ENCODE results near the gene DDX31. TPM values are rescaled to one million over a fixed set of nuclear protein-coding genes. Genes with fewer than 3 reads are reported as not detected.

DDX31 gene
- total RNA-seq, 1 experiment from 2014 or later, result 25.8 TPM

GRCh38 chr9:132671620-132672412 lies 2.0 kb upstream of the DDX31 start:
- H3K27ac ChIP-seq (ENCODE audit: low read depth, low read length), result no peak overlapping the region
- CTCF ChIA-PET, result no interaction called here
- RAD21 ChIA-PET (ENCODE audit: low non-redundant PET in 1 of 2, low total read pairs in 2 of 2, uncharacterized antibody in 2 of 2, unreplicated experiment in 2 of 2), result no interaction called here
- H3K79me2 ChIP-seq (ENCODE audit: insufficient read depth, low read length), result peaks cover 99% of the 10 kb centered on the region
- ATAC-seq (no peak), DNase-seq (ENCODE audit: low read depth, low spot score) (no peak)
- TF ChIP-seq EZH2phosphoT487 (IDR thresholded peaks at IDR 0.05; ENCODE audit: borderline replicate concordance), result no peak
- no peak overlapping the region for H2AFZ ChIP-seq (ENCODE audit: low read depth, low read length, poor library complexity, severe bottlenecking)
- H3K9ac ChIP-seq (ENCODE audit: low read length), result peak overlapping the region; percentile 95
- no peaks in the 10 kb centered on the region for H3K9me2 ChIP-seq (ENCODE audit: insufficient read depth)
- H3K4me3 ChIP-seq (replicated peaks in 1 of 2; ENCODE audit: low read depth in 1 of 2, low read length in 2 of 2), result peak overlapping the region; percentile 92 to 95
- POLR2A ChIA-PET, result no interaction called here
- H4K20me1 ChIP-seq (ENCODE audit: insufficient read depth), result peaks cover 22% of the 10 kb centered on the region; the same call in 1 of the 2 replicates
- BruUV-seq (replicated peaks), result TSS peak; percentile 47
- peaks cover 2 to 21% of the 10 kb centered on the region in 2 experiments; a peak in 3 of 4 replicates for H3K4me1 ChIP-seq (ENCODE audit: control insufficient read depth in 1 of 2, insufficient read depth in 2 of 2, low read length in 2 of 2)
- H3K27me3 ChIP-seq (ENCODE audit: insufficient read depth, low read length), result no peaks in the 10 kb centered on the region
- H3K9me3 ChIP-seq (ENCODE audit: control insufficient read depth in 1 of 2, insufficient read depth in 1 of 2, low read depth in 1 of 2, low read length in 2 of 2), result no peaks in the 10 kb centered on the region
- intact Hi-C loops (cut with micrococcal nuclease), result loop anchor here (5.0 kb wide), 1 partner anchor 130 kb away; no protein-coding TSS in a partner anchor
- H3K36me3 ChIP-seq (ENCODE audit: control insufficient read depth in 1 of 2, insufficient read depth in 2 of 2, low read length in 2 of 2), result peaks cover 0 to 19% of the 10 kb centered on the region in 2 experiments; a peak in 1 of 4 replicates
- H3K4me2 ChIP-seq (ENCODE audit: low read length), result peak overlapping the region; percentile 96

- intact Hi-C loops (cut with micrococcal nuclease), result loop anchor here (5.0 kb wide), 1 partner anchor 132 kb away; no protein-coding TSS in a partner anchor
- no peak for DNase-seq (ENCODE audit: low read depth, low spot score)
- CTCF ChIA-PET, result no interaction called here
- H3K9ac ChIP-seq (ENCODE audit: low read length), result peak within 1 kb of the TSS; percentile 95
- no peaks in the 10 kb centered on the region for H3K9me3 ChIP-seq (ENCODE audit: control insufficient read depth in 1 of 2, insufficient read depth in 1 of 2, low read depth in 1 of 2, low read length in 2 of 2)
- H3K79me2 ChIP-seq (ENCODE audit: insufficient read depth, low read length), result peaks cover 99% of the 10 kb centered on the region
- no peaks in the 10 kb centered on the region for H3K9me2 ChIP-seq (ENCODE audit: insufficient read depth)
- H3K4me1 ChIP-seq (ENCODE audit: control insufficient read depth in 1 of 2, insufficient read depth in 2 of 2, low read length in 2 of 2), result peaks cover 2 to 21% of the 10 kb centered on the region in 2 experiments; a peak in 3 of 4 replicates
- peak within 1 kb of the TSS; percentile 96 for H3K4me2 ChIP-seq (ENCODE audit: low read length)
- peaks cover 2 to 19% of the 10 kb centered on the region in 2 experiments; a peak in 2 of 4 replicates for H3K36me3 ChIP-seq (ENCODE audit: control insufficient read depth in 1 of 2, insufficient read depth in 2 of 2, low read length in 2 of 2)
- no TSS peak for BruUV-seq (replicated peaks)
- H4K20me1 ChIP-seq (ENCODE audit: insufficient read depth), result peaks cover 22% of the 10 kb centered on the region; the same call in 1 of the 2 replicates
- H3K27me3 ChIP-seq (ENCODE audit: insufficient read depth, low read length), result no peaks in the 10 kb centered on the region
- POLR2A ChIA-PET, result interaction anchor here (0.6 to 1.0 kb wide), 4 partner anchors 10 to 44 kb away, joined by 3 to 4 read pairs (median 3); no protein-coding TSS in a partner anchor
- peak within 1 kb of the TSS; percentile 100 for H3K27ac ChIP-seq (ENCODE audit: low read depth, low read length)
- peak within 1 kb of the TSS; percentile 92 to 95 for H3K4me3 ChIP-seq (replicated peaks in 1 of 2; ENCODE audit: low read depth in 1 of 2, low read length in 2 of 2)
- RAD21 ChIA-PET (ENCODE audit: low non-redundant PET in 1 of 2, low total read pairs in 2 of 2, uncharacterized antibody in 2 of 2, unreplicated experiment in 2 of 2), result no interaction called here
- peak within 1 kb of the TSS; percentile 58 for H2AFZ ChIP-seq (ENCODE audit: low read depth, low read length, poor library complexity, severe bottlenecking)
- peak; percentile 57 for ATAC-seq
- TF ChIP-seq, protein P1, sequence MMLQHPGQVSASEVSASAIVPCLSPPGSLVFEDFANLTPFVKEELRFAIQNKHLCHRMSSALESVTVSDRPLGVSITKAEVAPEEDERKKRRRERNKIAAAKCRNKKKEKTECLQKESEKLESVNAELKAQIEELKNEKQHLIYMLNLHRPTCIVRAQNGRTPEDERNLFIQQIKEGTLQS (IDR thresholded peaks at IDR 0.05), result no peak
- TF ChIP-seq JUND (IDR thresholded peaks at IDR 0.05), result no peak
- no peak for TF ChIP-seq CBX3 (IDR thresholded peaks at IDR 0.05; ENCODE audit: low read depth)
- TF ChIP-seq EZH2 (IDR thresholded peaks at IDR 0.05), result no peak
- TF ChIP-seq ELF1 (IDR thresholded peaks at IDR 0.05; ENCODE audit: borderline replicate concordance, low read depth), result no peak
- no peak for TF ChIP-seq EGR1 (IDR thresholded peaks at IDR 0.05; ENCODE audit: low read depth)
- TF ChIP-seq TCF7L2 (IDR thresholded peaks at IDR 0.05; ENCODE audit: borderline replicate concordance, extremely low read depth, insufficient read depth, insufficient read length), result no peak
- no peak for TF ChIP-seq EZH2phosphoT487 (IDR thresholded peaks at IDR 0.05; ENCODE audit: borderline replicate concordance)
- TF ChIP-seq, protein P2, sequence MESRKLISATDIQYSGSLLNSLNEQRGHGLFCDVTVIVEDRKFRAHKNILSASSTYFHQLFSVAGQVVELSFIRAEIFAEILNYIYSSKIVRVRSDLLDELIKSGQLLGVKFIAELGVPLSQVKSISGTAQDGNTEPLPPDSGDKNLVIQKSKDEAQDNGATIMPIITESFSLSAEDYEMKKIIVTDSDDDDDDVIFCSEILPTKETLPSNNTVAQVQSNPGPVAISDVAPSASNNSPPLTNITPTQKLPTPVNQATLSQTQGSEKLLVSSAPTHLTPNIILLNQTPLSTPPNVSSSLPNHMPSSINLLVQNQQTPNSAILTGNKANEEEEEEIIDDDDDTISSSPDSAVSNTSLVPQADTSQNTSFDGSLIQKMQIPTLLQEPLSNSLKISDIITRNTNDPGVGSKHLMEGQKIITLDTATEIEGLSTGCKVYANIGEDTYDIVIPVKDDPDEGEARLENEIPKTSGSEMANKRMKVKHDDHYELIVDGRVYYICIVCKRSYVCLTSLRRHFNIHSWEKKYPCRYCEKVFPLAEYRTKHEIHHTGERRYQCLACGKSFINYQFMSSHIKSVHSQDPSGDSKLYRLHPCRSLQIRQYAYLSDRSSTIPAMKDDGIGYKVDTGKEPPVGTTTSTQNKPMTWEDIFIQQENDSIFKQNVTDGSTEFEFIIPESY (IDR thresholded peaks at IDR 0.05; ENCODE audit: extremely low read depth, insufficient replicate concordance, low read length), result no peak
- TF ChIP-seq, protein P3, sequence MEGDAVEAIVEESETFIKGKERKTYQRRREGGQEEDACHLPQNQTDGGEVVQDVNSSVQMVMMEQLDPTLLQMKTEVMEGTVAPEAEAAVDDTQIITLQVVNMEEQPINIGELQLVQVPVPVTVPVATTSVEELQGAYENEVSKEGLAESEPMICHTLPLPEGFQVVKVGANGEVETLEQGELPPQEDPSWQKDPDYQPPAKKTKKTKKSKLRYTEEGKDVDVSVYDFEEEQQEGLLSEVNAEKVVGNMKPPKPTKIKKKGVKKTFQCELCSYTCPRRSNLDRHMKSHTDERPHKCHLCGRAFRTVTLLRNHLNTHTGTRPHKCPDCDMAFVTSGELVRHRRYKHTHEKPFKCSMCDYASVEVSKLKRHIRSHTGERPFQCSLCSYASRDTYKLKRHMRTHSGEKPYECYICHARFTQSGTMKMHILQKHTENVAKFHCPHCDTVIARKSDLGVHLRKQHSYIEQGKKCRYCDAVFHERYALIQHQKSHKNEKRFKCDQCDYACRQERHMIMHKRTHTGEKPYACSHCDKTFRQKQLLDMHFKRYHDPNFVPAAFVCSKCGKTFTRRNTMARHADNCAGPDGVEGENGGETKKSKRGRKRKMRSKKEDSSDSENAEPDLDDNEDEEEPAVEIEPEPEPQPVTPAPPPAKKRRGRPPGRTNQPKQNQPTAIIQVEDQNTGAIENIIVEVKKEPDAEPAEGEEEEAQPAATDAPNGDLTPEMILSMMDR (IDR thresholded peaks at IDR 0.05 in 2 of 3, conservative IDR thresholded peaks at IDR 0.05 in 1 of 3; ENCODE audit: borderline replicate concordance in 1 of 3, insufficient read depth in 1 of 3, low read depth in 2 of 3, low read length in 2 of 3), result no peak
- TF ChIP-seq YY1 (IDR thresholded peaks at IDR 0.05; ENCODE audit: extremely low read depth, insufficient replicate concordance, low read depth, low read length), result no peak
Observed at GRCh38 chr9:132670457-132671391, 941 bp upstream of the DDX31 start, which contains the start of gene GTF3C4. GTF3C4 (plus strand) TSS chr9:132670464; CDS start chr9:132670599, 135 bp downstream.
